Neutrophil (primary cell): ENCODE data around the gene MET.
"Not testable (repeated sequence)": the region's sequence is repeated elsewhere in the genome, so short reads cannot be mapped to it uniquely, and the experiment has no call there.

Experiments used
- H3K27ac ChIP-seq: fragments of 200-600 bp; sonication (generic); 2 replicates; pipeline ENCODE4 v1.5.1; 2016; ENCODE audit warnings: mild to moderate bottlenecking, moderate library complexity
- H3K27me3 ChIP-seq: fragments of 200-600 bp; sonication (generic); 2 replicates; pipeline ENCODE4 v1.6.0; 2016; ENCODE audit warnings: mild to moderate bottlenecking
- H3K36me3 ChIP-seq: fragments of 200-600 bp; sonication (generic); 2 replicates; pipeline ENCODE4 v1.5.1; 2017
- H3K4me1 ChIP-seq, 2 experiments: fragments of 200-600 bp in 1 of 2; sonication (generic) in 1 of 2; 1 replicate in 1 of 2; 2 replicates in 1 of 2; pipeline versions ENCODE4 v1.5.1 to v1.6.1; 2013 to 2016; ENCODE audit warnings: low read depth in 1 of 2, low read length in 1 of 2, mild to moderate bottlenecking in 1 of 2, moderate library complexity in 1 of 2; ENCODE audit not compliant: control insufficient read depth in 1 of 2, insufficient read depth in 1 of 2
- H3K4me3 ChIP-seq, 2 experiments: fragments of 200-600 bp in 1 of 2; sonication (generic) in 1 of 2; 1 replicate in 1 of 2; 2 replicates in 1 of 2; pipeline ENCODE4 v1.5.1; 2013 to 2016; ENCODE audit warnings: low read depth in 1 of 2, low read length in 1 of 2, mild to moderate bottlenecking in 1 of 2, moderate library complexity in 1 of 2
- H3K9me3 ChIP-seq: fragments of 200-600 bp; sonication (generic); 2 replicates; pipeline ENCODE4 v1.5.1; 2016
- TF ChIP-seq, protein P1 (sequence below): fragments of 200-600 bp; sonication (generic); IDR thresholded peaks from 2 replicates; pipeline ENCODE4 v1.5.1; 2016; ENCODE audit warnings: antibody characterized with exemption

The MET gene

GRCh38 chr7:116631676-116632075 is 40.3 kb upstream of the MET start:
- Histone ChIP-seq H3K27ac (no peak overlapping the region), H3K9me3 (no peaks in the 10 kb centered on the region), H3K36me3 (no peaks in the 10 kb centered on the region), H3K27me3 (no peaks in the 10 kb centered on the region), H3K4me3 (no peak overlapping the region), H3K4me1 (no peaks in the 10 kb centered on the region)
- TF ChIP-seq, protein P1, sequence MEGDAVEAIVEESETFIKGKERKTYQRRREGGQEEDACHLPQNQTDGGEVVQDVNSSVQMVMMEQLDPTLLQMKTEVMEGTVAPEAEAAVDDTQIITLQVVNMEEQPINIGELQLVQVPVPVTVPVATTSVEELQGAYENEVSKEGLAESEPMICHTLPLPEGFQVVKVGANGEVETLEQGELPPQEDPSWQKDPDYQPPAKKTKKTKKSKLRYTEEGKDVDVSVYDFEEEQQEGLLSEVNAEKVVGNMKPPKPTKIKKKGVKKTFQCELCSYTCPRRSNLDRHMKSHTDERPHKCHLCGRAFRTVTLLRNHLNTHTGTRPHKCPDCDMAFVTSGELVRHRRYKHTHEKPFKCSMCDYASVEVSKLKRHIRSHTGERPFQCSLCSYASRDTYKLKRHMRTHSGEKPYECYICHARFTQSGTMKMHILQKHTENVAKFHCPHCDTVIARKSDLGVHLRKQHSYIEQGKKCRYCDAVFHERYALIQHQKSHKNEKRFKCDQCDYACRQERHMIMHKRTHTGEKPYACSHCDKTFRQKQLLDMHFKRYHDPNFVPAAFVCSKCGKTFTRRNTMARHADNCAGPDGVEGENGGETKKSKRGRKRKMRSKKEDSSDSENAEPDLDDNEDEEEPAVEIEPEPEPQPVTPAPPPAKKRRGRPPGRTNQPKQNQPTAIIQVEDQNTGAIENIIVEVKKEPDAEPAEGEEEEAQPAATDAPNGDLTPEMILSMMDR: no peak

- Histone ChIP-seq H3K27ac (no peak overlapping the region), H3K4me3 (no peak overlapping the region), H3K9me3 (no peaks in the 10 kb centered on the region), H3K4me1 (no peaks in the 10 kb centered on the region), H3K27me3 (no peaks in the 10 kb centered on the region), H3K36me3 (no peaks in the 10 kb centered on the region)
- TF ChIP-seq, protein P1: no peak
These were observed 39.6 kb upstream of the MET start for GRCh38 chr7:116632384-116632783.

- no peaks in the 10 kb centered on the region for H3K36me3 ChIP-seq
- no peaks in the 10 kb centered on the region for H3K27me3 ChIP-seq
- no peak overlapping the region for H3K4me3 ChIP-seq
- no peak overlapping the region for H3K27ac ChIP-seq
- TF ChIP-seq, protein P1: no peak
- no peaks in the 10 kb centered on the region for H3K4me1 ChIP-seq
- no peaks in the 10 kb centered on the region for H3K9me3 ChIP-seq
These were observed 38.6 kb upstream of the MET start for GRCh38 chr7:116633131-116633988.

GRCh38 chr7:116636997-116637396 is 35.0 kb upstream of the MET start:
- no peaks in the 10 kb centered on the region for H3K9me3 ChIP-seq
- H3K36me3 ChIP-seq: no peaks in the 10 kb centered on the region
- no peak overlapping the region for H3K4me3 ChIP-seq
- no peaks in the 10 kb centered on the region for H3K27me3 ChIP-seq
- no peaks in the 10 kb centered on the region for H3K4me1 ChIP-seq
- no peak overlapping the region for H3K27ac ChIP-seq
- TF ChIP-seq, protein P1: no peak

DNA sequence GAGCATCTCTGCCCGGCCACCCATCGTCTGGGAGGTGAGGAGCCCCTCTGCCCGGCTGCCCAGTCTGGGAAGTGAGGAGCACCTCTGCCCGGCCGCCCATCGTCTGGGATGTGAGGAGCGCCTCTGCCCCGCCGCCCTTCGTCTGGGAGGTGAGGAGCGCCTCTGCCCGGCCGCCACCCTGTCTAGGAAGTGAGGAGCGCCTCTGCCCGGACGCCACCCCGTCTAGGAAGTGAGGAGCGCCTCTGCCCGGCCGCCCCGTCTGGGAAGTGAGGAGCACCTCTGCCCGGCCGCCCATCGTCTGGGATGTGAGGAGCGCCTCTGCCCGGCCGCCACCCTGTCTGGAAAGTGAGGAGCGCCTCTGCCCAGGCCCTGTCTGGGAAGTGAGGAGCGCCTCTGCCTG is 33.4 kb upstream of the MET start:
- H3K4me1 ChIP-seq, H3K27me3 ChIP-seq, H3K4me3 ChIP-seq, H3K27ac ChIP-seq, H3K36me3 ChIP-seq, H3K9me3 ChIP-seq: not testable (repeated sequence)

DNA sequence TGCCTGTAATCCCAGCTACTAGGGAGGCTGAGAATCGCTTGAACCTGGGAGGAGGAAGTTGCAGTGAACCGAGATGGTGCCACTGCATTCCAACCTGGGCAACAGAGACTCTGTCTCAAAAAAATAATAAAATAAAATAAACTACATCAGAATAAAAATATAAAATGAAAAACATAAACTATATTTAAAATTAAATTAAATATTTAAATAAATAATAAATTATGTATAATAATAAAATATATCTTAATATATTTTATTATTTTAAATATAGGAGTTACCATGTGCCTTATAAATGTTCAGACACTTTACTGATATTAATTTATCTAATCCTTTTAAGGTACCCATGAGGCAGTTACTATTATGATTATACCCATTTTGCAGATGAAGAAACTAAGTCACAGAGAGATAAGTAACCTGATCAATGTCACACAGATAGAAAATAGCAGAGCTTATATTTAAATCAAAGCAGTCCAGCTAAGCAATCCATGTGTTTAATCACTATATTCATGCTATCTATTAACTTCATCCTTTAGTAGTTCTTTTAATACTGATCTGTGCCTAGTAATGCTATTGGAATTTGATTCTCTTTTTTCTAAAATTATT is 30.3 kb upstream of the MET start:
- Histone ChIP-seq H3K27ac (no peak overlapping the region), H3K9me3 (no peaks in the 10 kb centered on the region), H3K4me3 (no peak overlapping the region), H3K27me3 (no peaks in the 10 kb centered on the region), H3K4me1 (no peaks in the 10 kb centered on the region), H3K36me3 (no peaks in the 10 kb centered on the region)
- TF ChIP-seq, protein P1: no peak

- H3K4me1 ChIP-seq, H3K9me3 ChIP-seq, H3K27ac ChIP-seq, H3K27me3 ChIP-seq, H3K4me3 ChIP-seq, H3K36me3 ChIP-seq: not testable (repeated sequence)
These were observed 28.8 kb upstream of the MET start for GRCh38 chr7:116643148-116643547.
